A549 (cell line): ENCODE data around the gene FIBCD1.

Experiments used
- ELK1 ChIP-seq: fragments of 150-350 bp; IDR thresholded peaks from 2 replicates; pipeline ENCODE4 v1.6.1; 2014; ENCODE audit warnings: low read depth, mild to moderate bottlenecking, low read length
- EP300 ChIP-seq, 2 experiments: fragments of >200 bp; sonication (Bioruptor Twin); formaldehyde crosslinking; IDR thresholded peaks; 2 replicates in 1 of 2; 3 replicates in 1 of 2; pipeline ENCODE4 v1.6.1; 2016 to 2017
- HDAC2 ChIP-seq: fragments of 200-600 bp; sonication (generic); IDR thresholded peaks from 2 replicates; pipeline ENCODE4 v1.6.1; 2016
- JUNB ChIP-seq: fragments of >200 bp; sonication (Bioruptor Twin); formaldehyde crosslinking; IDR thresholded peaks from 2 replicates; pipeline ENCODE4 v1.6.1; 2016
- KDM5A ChIP-seq: fragments of 200-600 bp; sonication (generic); IDR thresholded peaks from 2 replicates; pipeline ENCODE4 v1.6.1; 2016; ENCODE audit warnings: antibody characterized with exemption, mild to moderate bottlenecking
- MAX ChIP-seq: IDR thresholded peaks from 2 replicates; pipeline ENCODE4 v1.6.1; 2012
- POLR2A ChIP-seq: IDR thresholded peaks from 2 replicates; pipeline ENCODE4 v1.6.1; 2012; ENCODE audit warnings: mild to moderate bottlenecking, low read length
- RCOR1 ChIP-seq: fragments of 150-350 bp; IDR thresholded peaks from 2 replicates; pipeline ENCODE4 v1.6.1; 2014; ENCODE audit warnings: antibody characterized with exemption, low read length, low read depth
- TF ChIP-seq, protein P1 (sequence below): fragments of >200 bp; sonication (Bioruptor Twin); formaldehyde crosslinking; IDR thresholded peaks from 3 replicates; pipeline ENCODE4 v1.5.1; 2016
- TF ChIP-seq, protein P2 (sequence below): fragments of 200-600 bp; sonication (generic); IDR thresholded peaks from 2 replicates; pipeline ENCODE4 v1.6.1; 2016; ENCODE audit warnings: antibody characterized with exemption, mild to moderate bottlenecking, moderate library complexity

DNA sequence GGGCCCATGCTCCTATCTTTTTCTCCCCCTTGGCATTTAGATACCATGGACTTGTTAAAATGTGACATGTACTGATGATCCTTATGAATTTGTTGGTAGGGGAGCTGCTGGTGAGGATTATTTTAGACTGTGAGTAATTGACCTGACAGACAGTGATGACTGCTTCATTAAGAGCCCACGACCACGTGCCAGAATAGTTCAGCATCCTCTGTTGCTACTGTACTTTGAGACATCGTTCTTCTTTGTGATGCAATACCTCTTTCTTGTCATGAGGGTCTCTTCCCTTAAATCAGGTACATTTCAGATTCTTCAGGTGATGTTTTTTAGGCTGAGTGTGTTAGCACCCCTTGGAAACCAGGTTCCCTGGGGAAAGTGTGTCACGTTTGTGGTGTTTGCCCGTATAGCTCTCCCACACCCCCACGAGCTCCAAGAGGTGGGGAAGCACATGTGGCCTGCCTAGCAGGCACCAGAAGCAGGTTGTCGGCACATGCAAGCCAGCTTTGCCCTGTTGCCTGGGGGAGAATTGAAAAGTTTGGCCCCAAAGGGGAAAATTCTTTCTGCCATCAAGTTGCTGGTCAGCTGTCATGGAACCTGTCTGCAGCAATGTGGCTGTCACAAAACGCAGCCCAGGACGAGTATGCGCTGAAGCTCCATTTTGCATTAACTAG, 67.5 kb downstream of the FIBCD1 start:
- TF ChIP-seq KDM5A = no peak
- TF ChIP-seq POLR2A = no peak
- TF ChIP-seq EP300 (IDR thresholded peaks at IDR 0.05) = no peak
- TF ChIP-seq, protein P1, sequence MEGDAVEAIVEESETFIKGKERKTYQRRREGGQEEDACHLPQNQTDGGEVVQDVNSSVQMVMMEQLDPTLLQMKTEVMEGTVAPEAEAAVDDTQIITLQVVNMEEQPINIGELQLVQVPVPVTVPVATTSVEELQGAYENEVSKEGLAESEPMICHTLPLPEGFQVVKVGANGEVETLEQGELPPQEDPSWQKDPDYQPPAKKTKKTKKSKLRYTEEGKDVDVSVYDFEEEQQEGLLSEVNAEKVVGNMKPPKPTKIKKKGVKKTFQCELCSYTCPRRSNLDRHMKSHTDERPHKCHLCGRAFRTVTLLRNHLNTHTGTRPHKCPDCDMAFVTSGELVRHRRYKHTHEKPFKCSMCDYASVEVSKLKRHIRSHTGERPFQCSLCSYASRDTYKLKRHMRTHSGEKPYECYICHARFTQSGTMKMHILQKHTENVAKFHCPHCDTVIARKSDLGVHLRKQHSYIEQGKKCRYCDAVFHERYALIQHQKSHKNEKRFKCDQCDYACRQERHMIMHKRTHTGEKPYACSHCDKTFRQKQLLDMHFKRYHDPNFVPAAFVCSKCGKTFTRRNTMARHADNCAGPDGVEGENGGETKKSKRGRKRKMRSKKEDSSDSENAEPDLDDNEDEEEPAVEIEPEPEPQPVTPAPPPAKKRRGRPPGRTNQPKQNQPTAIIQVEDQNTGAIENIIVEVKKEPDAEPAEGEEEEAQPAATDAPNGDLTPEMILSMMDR = no peak
- TF ChIP-seq MAX = no peak
- no peak for TF ChIP-seq HDAC2
- no peak for TF ChIP-seq ELK1
- TF ChIP-seq, protein P2, sequence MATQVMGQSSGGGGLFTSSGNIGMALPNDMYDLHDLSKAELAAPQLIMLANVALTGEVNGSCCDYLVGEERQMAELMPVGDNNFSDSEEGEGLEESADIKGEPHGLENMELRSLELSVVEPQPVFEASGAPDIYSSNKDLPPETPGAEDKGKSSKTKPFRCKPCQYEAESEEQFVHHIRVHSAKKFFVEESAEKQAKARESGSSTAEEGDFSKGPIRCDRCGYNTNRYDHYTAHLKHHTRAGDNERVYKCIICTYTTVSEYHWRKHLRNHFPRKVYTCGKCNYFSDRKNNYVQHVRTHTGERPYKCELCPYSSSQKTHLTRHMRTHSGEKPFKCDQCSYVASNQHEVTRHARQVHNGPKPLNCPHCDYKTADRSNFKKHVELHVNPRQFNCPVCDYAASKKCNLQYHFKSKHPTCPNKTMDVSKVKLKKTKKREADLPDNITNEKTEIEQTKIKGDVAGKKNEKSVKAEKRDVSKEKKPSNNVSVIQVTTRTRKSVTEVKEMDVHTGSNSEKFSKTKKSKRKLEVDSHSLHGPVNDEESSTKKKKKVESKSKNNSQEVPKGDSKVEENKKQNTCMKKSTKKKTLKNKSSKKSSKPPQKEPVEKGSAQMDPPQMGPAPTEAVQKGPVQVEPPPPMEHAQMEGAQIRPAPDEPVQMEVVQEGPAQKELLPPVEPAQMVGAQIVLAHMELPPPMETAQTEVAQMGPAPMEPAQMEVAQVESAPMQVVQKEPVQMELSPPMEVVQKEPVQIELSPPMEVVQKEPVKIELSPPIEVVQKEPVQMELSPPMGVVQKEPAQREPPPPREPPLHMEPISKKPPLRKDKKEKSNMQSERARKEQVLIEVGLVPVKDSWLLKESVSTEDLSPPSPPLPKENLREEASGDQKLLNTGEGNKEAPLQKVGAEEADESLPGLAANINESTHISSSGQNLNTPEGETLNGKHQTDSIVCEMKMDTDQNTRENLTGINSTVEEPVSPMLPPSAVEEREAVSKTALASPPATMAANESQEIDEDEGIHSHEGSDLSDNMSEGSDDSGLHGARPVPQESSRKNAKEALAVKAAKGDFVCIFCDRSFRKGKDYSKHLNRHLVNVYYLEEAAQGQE = no peak
- no peak for TF ChIP-seq RCOR1
- TF ChIP-seq JUNB = no peak
